ENCODE measurements around the gene ZNF385A.

DNA sequence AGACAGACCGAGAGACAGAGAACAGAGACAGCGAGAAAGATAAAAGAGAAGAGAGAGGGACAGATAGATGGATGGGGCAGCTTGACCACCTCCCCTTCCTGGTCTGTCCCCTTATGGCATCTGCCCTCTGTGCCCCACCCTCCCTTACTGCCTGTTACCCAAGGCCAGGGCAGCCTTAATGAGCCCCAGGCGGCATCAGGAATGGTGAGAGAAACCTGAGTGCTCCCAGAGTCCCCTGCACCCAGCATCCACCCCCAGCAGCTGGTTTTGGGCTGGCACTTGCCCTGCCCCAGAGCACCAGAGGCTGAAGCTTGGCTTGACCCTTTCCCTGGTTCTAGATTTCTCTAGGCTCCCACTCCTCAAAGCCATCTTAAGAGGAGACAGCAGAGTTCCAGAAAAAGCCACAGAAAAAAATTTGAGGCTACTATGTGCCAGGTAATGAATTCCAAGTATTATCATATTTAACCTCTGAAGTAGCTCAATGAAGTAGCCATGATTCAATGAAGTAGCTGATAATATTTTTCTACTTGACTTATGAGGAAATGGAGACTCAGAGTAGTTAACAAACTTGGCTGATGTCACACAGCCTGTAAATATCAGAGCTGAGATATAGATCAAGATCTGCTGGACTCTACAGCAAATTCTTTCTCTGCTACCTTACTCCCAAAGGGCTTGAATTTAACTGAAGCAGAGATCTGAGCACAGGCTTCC, 2.0 kb upstream of the ZNF385A start:
- TF ChIP-seq, protein P1, sequence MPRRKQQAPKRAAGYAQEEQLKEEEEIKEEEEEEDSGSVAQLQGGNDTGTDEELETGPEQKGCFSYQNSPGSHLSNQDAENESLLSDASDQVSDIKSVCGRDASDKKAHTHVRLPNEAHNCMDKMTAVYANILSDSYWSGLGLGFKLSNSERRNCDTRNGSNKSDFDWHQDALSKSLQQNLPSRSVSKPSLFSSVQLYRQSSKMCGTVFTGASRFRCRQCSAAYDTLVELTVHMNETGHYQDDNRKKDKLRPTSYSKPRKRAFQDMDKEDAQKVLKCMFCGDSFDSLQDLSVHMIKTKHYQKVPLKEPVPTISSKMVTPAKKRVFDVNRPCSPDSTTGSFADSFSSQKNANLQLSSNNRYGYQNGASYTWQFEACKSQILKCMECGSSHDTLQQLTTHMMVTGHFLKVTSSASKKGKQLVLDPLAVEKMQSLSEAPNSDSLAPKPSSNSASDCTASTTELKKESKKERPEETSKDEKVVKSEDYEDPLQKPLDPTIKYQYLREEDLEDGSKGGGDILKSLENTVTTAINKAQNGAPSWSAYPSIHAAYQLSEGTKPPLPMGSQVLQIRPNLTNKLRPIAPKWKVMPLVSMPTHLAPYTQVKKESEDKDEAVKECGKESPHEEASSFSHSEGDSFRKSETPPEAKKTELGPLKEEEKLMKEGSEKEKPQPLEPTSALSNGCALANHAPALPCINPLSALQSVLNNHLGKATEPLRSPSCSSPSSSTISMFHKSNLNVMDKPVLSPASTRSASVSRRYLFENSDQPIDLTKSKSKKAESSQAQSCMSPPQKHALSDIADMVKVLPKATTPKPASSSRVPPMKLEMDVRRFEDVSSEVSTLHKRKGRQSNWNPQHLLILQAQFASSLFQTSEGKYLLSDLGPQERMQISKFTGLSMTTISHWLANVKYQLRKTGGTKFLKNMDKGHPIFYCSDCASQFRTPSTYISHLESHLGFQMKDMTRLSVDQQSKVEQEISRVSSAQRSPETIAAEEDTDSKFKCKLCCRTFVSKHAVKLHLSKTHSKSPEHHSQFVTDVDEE (CRISPR knock-in tag; IDR thresholded peaks at IDR 0.05), result no peak
- TF ChIP-seq, protein P2, sequence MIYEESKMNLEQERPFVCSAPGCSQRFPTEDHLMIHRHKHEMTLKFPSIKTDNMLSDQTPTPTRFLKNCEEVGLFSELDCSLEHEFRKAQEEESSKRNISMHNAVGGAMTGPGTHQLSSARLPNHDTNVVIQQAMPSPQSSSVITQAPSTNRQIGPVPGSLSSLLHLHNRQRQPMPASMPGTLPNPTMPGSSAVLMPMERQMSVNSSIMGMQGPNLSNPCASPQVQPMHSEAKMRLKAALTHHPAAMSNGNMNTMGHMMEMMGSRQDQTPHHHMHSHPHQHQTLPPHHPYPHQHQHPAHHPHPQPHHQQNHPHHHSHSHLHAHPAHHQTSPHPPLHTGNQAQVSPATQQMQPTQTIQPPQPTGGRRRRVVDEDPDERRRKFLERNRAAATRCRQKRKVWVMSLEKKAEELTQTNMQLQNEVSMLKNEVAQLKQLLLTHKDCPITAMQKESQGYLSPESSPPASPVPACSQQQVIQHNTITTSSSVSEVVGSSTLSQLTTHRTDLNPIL (CRISPR knock-in tag; IDR thresholded peaks at IDR 0.05; ENCODE audit: low read depth), result no peak
- TF ChIP-seq, protein P3, sequence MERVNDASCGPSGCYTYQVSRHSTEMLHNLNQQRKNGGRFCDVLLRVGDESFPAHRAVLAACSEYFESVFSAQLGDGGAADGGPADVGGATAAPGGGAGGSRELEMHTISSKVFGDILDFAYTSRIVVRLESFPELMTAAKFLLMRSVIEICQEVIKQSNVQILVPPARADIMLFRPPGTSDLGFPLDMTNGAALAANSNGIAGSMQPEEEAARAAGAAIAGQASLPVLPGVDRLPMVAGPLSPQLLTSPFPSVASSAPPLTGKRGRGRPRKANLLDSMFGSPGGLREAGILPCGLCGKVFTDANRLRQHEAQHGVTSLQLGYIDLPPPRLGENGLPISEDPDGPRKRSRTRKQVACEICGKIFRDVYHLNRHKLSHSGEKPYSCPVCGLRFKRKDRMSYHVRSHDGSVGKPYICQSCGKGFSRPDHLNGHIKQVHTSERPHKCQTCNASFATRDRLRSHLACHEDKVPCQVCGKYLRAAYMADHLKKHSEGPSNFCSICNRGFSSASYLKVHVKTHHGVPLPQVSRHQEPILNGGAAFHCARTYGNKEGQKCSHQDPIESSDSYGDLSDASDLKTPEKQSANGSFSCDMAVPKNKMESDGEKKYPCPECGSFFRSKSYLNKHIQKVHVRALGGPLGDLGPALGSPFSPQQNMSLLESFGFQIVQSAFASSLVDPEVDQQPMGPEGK (CRISPR knock-in tag; IDR thresholded peaks at IDR 0.05; ENCODE audit: borderline replicate concordance), result no peak
- TF ChIP-seq BACH2 (CRISPR knock-in tag; IDR thresholded peaks at IDR 0.05; ENCODE audit: borderline replicate concordance) (no peak), ESRRG (CRISPR knock-in tag; IDR thresholded peaks at IDR 0.05) (no peak), ZFP3 (CRISPR knock-in tag; IDR thresholded peaks at IDR 0.05) (no peak), TCF4 (CRISPR knock-in tag; IDR thresholded peaks at IDR 0.05; ENCODE audit: borderline replicate concordance) (no peak), PPARA (CRISPR knock-in tag; IDR thresholded peaks at IDR 0.05; ENCODE audit: borderline replicate concordance) (no peak), TOX (CRISPR knock-in tag; IDR thresholded peaks at IDR 0.05; ENCODE audit: borderline replicate concordance) (no peak), ARNTL (CRISPR knock-in tag; IDR thresholded peaks at IDR 0.05; ENCODE audit: borderline replicate concordance, low read depth) (no peak), OSR1 (CRISPR knock-in tag; IDR thresholded peaks at IDR 0.05) (no peak), ZFP30 (CRISPR knock-in tag; IDR thresholded peaks at IDR 0.05) (no peak)
- TF ChIP-seq, protein P4, sequence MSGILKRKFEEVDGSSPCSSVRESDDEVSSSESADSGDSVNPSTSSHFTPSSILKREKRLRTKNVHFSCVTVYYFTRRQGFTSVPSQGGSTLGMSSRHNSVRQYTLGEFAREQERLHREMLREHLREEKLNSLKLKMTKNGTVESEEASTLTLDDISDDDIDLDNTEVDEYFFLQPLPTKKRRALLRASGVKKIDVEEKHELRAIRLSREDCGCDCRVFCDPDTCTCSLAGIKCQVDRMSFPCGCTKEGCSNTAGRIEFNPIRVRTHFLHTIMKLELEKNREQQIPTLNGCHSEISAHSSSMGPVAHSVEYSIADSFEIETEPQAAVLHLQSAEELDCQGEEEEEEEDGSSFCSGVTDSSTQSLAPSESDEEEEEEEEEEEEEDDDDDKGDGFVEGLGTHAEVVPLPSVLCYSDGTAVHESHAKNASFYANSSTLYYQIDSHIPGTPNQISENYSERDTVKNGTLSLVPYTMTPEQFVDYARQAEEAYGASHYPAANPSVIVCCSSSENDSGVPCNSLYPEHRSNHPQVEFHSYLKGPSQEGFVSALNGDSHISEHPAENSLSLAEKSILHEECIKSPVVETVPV (CRISPR knock-in tag; IDR thresholded peaks at IDR 0.05), result no peak

All from SK-N-SH treated with all-trans-retinoic acid at 6 μM for 48 hours (cell line).